ENCODE data around the gene CEACAM7.
A peak's percentile ranks its signal among the peaks of the same experiment; 100 is the strongest.
"Not testable (repeated sequence)": the region's sequence is repeated elsewhere in the genome, so short reads cannot be mapped to it uniquely, and the experiment has no call there.

CEACAM7 gene

DNA sequence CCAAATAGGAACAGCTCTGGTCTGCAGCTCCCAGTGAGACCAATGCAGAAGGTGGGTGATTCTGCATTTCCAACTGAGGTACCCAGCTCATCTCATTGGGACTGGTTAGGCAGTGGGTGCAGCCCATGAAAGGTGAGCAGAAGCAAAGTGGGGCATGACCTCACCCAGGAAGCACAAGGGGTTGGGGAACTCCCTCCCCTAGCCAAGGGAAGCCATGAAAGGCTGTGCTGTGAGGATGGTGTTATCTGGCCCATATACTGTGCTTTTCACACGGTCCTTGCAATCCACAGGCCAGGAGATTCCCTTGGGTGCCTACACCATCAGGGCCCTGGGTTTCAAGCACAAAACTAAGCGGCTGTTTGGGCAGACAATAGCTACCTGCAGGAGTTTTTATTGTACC lies 31.3 kb downstream of the CEACAM7 start:
- not testable (repeated sequence) for DNase-seq (ENCODE audit: low read depth in 3 of 3)

DNA sequence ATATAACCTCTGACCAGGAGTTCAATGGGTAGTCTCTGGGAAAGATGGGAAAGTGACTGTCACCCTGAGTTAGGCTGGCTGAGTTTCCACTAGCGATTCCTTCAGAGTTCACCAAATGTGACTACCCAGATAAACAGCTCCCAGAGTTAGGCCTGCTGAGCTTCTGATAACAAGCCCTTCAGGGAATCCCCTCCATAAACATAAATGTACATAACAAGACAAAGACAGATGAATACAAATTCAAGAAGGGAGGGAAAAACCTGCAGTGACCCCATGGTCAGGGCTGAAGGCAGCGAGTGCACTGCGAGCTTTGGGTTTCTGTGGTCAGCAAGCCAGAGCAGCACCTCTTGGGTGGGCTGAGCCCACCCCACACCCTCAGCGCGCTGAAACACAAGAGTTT lies 35.8 kb downstream of the CEACAM7 start:
- no peak for DNase-seq (ENCODE audit: low read depth in 3 of 3)

DNA sequence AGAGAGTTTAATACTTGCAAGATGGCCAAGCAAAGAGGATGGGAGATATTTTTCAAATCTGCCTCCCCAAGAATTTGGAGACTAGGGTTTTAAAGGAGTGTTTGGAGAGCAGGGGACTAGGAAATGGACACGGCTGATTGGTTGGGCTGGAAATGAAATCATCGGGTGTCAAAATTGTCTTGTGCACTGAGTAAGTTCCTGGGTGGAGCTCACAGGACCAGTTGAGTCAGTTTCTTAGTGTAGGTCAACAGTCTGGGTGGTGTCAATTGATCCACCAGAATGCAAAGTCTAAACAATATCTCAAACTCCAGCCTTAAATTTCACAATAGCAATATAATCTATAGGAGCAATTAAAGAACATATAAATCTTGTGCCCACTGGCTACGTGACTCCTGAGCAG lies 38.2 kb downstream of the CEACAM7 start:
- no peak for DNase-seq (ENCODE audit: low read depth in 3 of 3)

DNA sequence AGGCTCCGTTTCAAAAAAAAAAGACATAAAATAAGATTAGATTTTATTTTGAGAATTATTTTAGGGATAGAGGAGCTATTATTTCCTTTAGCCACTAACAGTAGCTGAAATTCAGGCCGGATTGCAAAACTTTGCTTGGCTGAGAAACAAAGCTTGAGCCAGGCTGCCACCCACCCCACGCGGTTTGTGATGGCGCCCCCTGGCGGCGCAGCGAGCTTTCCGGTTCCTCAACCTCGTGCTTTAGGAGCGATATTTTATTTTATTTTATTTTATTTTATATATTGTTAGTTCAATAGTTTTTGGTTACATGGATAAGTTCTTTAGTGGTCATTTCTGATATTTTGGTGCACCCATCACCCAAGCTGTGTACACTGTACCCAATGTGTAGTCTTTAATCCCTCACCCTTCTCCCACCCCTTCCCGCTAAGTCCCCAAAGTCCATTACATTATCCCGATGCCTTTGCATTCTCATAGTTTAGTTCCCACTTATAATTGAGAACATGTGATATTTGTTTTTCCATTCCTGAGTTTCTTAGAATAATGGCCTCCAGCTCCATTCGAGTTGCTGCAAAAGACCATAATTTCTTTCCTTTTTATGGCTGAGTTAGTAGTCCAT lies 41.4 kb downstream of the CEACAM7 start:
- peak in 2 of 3 experiments; percentile 31 to 51 for DNase-seq (ENCODE audit: low read depth in 3 of 3)

DNA sequence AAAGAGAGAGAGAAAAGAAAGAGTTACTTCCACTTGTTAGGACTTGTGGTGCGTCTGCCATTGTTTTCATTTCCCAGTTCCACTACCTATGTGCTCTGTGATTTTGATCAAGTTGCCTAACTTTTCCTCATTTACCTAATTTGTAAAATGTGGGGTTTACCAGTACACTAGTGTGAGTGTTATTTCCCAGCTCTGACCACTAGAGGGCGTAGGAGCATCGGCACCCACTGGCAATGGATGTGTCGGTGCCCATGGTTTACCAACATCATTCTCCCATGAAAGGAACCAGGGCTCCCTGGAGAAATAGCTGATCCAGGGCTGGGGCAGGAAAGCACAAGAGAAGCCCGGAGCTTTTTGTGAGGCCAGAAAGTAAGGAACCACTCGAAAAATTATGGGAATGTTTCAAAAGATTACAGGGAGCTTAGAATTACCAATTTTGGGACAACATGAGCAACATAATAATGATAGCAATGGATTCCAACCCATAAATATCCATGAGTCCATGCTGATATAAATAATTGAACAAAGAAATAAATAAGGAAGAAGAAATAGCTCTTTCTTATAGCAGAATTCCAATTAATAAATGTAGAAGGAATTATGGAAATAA lies 46.1 kb downstream of the CEACAM7 start:
- peak; percentile 44 to 71 (median 55) for DNase-seq (ENCODE audit: low read depth in 3 of 3)

DNA sequence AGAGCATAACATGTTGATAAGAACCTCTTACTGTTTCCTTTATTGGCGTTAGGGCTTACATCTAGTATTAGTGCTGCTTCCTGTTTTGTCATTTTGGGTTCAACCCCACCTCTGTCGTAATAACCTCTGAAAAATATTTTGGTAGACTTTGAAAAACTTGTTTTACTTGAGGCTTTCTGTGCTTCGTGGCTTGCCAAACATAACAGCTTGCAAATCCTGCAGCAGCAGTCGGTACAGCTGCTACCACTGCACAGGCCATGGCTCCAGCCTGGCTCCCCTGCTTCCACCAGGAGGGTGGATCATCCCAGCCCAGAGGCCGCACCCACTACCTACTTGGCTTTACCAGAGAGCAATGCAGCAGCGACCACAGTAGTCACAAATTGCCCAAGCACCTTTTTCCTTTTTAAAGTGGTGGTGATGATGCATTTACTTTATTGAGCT lies 49.4 kb downstream of the CEACAM7 start:
- DNase-seq (ENCODE audit: low read depth in 3 of 3): no peak

DNA sequence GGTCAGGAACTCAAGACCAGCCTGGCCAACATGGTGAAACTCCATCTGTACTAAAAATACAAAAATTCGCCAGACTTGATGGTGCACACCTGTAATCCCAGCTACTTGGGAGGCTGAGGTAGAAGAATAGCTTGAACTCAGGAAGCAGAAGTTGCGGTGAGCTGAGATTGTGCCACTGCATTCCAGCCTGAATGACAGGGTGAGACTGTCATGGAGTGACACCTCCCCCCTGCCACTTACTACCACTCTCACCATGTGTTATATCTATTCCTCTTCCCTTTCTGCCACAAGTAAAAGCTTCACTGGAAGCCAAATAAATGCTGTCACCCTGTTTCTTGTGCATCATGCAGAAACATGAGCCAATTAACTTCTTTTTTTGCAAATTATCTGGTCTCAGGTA lies 50.6 kb downstream of the CEACAM7 start:
- no peak for DNase-seq (ENCODE audit: low read depth in 3 of 3)

DNA sequence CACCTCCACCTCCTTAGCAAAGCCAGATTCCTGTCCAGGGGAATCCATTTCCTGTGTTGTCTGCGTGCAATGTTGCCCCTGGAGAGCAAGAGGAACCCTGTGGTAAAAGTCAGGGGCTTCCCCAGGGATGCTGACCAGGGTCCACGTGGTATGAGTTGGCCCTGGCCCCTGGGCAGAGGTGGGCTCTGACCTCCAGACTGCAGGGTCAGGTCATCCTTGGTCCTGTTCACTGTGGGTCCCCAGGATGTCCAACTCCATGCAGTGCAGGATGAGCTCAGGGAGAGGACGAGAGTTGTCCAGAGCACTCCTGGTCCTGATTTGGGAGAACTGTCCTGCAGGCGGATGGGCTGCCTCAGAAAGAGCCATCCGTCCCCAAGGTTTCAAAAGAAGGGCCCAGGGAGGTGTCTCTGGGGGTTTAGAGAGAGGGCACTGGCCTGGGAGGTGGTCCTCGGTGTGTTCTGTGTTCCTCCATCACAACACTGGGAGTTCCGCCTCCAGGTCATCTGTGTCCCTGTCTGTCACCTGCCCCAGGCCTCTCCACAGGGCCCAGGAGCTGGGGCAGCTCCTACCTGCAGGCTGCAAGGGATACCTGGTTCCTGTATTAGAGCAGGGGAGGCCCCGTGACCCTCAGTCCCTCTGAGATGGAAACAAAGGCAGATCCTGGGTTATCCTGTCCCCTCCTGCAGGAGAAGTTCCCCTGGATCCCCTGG lies 59.9 kb downstream of the CEACAM7 start:
- no peak for DNase-seq (ENCODE audit: low read depth in 3 of 3)

DNA sequence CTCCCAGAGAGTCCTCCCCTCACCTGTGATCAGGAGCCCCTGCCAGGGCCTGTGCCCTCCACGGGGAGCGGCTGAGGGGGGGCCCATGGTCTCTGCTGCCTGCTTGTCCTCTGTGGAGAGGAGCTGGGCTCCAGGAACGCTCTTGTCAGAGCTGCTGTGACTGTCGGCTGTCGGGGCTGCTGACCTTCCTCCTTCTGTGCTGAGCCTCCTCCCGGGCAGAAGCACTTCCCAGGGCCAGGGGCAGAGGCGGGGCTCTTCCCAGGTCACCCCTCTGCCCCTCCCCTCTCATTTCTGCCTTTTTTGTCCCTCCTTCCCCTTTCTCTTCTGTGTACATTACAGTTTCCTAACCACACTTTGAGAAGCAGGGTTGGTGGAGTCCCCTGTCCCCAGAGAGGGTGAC lies 61.2 kb downstream of the CEACAM7 start, which contains the start of gene CEACAM4:
Gene CEACAM4, minus strand, starts transcription at position 198 of the 400 bp plus-strand sequence. Its CDS starts 111 bp downstream, at position 87.
- no peak for DNase-seq (ENCODE audit: low read depth in 3 of 3)

DNA sequence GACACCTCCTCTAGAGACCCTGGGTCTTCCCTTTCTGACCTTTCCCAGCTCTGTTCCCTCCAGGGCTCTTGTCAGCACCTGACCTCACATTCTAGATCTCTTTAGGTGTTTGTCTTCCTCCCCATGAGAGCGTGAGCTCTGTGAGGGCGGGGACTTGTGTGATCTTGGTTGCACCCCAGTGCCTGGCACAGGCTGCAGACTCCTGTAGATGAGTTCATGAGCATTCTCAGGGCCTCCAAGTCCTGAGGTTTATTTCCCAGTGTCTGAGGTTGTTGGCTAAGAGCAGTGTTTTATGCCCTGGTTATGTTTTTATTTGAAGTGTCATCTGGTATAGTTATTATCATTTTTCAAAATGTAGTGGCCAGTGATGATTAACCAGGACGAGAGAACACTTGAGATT lies 61.8 kb downstream of the CEACAM7 start:
- DNase-seq (ENCODE audit: low read depth in 3 of 3): no peak

DNA sequence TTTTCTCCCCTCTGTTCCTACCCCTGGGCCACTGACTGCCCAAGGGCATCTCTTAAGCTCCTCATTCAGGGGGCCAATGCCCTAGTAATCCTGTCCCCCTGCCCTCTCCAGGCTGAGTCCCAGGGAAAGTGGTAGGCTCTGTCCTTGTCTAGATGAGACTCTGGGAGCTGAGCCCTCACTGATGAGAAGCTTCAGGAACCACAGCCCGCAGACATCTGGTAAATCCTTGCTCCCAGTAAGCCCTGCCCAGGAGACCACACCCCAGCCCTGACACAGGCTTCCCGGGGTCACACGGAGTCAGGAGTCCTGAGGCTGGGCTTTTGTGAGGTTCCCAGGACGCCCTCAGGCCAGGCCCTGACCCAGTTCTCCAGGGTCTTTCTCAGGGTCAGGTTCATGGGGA lies 63.1 kb downstream of the CEACAM7 start:
- DNase-seq (ENCODE audit: low read depth in 3 of 3): no peak

DNA sequence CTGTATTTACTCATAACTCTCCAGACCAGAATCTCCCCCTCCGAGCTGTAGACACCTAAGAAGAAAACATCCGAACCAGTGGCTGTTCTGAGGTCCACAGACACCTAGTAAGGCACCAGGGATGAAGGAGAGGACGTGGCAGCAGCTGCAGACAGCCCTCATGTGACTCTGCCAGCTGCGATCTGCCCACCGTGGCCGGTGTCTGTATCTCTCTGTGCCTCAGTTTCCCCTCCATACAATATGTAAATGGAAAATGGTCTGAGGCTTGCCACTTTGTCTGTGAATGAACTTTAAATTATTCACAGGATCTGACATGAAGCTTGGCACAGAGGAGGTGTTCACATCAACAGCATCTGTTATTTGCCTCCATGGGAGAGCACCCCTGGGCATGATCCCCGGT lies 63.6 kb downstream of the CEACAM7 start:
- DNase-seq (ENCODE audit: low read depth in 3 of 3): no peak

DNA sequence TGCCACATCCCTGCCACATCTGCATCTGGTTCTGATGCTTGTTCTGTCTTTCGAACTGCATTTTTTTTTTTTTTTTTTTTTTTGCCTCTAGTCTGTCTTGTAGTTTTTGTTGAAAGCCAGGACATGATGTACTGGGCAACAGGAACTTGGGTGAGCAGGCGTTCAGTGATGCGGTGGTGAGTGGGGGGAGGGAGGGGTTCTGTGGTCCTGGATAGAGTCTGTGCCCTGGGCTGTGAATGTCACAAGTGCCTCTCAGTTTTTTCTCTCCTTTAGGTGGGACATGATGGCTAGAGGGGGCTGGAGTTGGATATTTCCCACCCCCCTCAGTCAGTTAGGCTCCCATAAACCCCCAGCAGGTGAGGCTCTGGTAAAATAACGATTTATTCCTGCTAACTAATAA lies 64.7 kb downstream of the CEACAM7 start:
- no peak for DNase-seq (ENCODE audit: low read depth in 3 of 3)
